Measurements from ENCODE around the gene EIPR1.

EIPR1 gene

GRCh38 chr2:3222636-3223035, 155.0 kb downstream of the EIPR1 start:
- no peak overlapping the region for H4K8ac ChIP-seq (ENCODE audit: low read depth, low read length)
- no peaks in the 10 kb centered on the region for H3K27me3 ChIP-seq (ENCODE audit: insufficient read depth, low read length)
- no CpG with 5 or more reads among the region's 9 CpGs for WGBS (ENCODE audit: extremely low coverage, insufficient coverage, insufficient read length)
- H3K4me2 ChIP-seq (ENCODE audit: low read length), result no peak overlapping the region
- no peak overlapping the region for H2AFZ ChIP-seq (ENCODE audit: insufficient read depth, low read length, poor library complexity)
- no peaks in the 10 kb centered on the region for H3K79me2 ChIP-seq (ENCODE audit: control insufficient read depth, insufficient read depth, low read length, poor library complexity)
- H3K79me1 ChIP-seq (ENCODE audit: low read length), result no peaks in the 10 kb centered on the region
- H2BK5ac ChIP-seq (ENCODE audit: low read depth, low read length, poor library complexity), result no peak overlapping the region
- no peak overlapping the region for H2BK12ac ChIP-seq (ENCODE audit: low read length)
- H2BK120ac ChIP-seq (ENCODE audit: insufficient read depth, low read length, poor library complexity), result no peak overlapping the region
- no peak overlapping the region for H4K91ac ChIP-seq (ENCODE audit: low read depth, low read length)
- no peak for DNase-seq
- H4K12ac ChIP-seq (ENCODE audit: low read depth, low read length), result no peak overlapping the region
- no peak overlapping the region for H3K14ac ChIP-seq (ENCODE audit: low read length)
- H3K9me3 ChIP-seq (ENCODE audit: insufficient read depth, low read depth, low read length), result peaks cover 12% of the 10 kb centered on the region
- no peak overlapping the region for H2AK5ac ChIP-seq (ENCODE audit: low read length)
- H3K36me3 ChIP-seq (ENCODE audit: control insufficient read depth in 1 of 2, insufficient read depth in 2 of 2, low read length in 2 of 2), result no peaks in the 10 kb centered on the region
- H3K18ac ChIP-seq (ENCODE audit: low read length), result no peak overlapping the region
- no peak overlapping the region for H3K9ac ChIP-seq (ENCODE audit: low read length)
- H3K23ac ChIP-seq (ENCODE audit: low read length), result no peak overlapping the region
- no peaks in the 10 kb centered on the region for H3K4me1 ChIP-seq (ENCODE audit: control insufficient read depth in 1 of 2, insufficient read depth in 2 of 2, low read length in 2 of 2)
- no peak overlapping the region for H3K27ac ChIP-seq (ENCODE audit: low read depth, low read length)
- no peak overlapping the region for H3K4me3 ChIP-seq (ENCODE audit: low read depth, low read length)
- H3K4ac ChIP-seq (ENCODE audit: low read depth, low read length), result no peak overlapping the region

GRCh38 chr2:3219536-3219935, 158.1 kb downstream of the EIPR1 start:
- Histone ChIP-seq H3K4me2 (ENCODE audit: low read length) (no peak overlapping the region), H4K91ac (ENCODE audit: low read depth, low read length) (no peak overlapping the region), H2BK120ac (ENCODE audit: insufficient read depth, low read length, poor library complexity) (no peak overlapping the region), H3K9me3 (ENCODE audit: insufficient read depth, low read depth, low read length) (peaks cover 12% of the 10 kb centered on the region), H4K8ac (ENCODE audit: low read depth, low read length) (no peak overlapping the region), H3K4me1 (ENCODE audit: control insufficient read depth in 1 of 2, insufficient read depth in 2 of 2, low read length in 2 of 2) (no peaks in the 10 kb centered on the region), H3K79me2 (ENCODE audit: control insufficient read depth, insufficient read depth, low read length, poor library complexity) (no peaks in the 10 kb centered on the region), H3K79me1 (ENCODE audit: low read length) (no peaks in the 10 kb centered on the region), H3K9ac (ENCODE audit: low read length) (no peak overlapping the region), H4K12ac (ENCODE audit: low read depth, low read length) (no peak overlapping the region), H2AK5ac (ENCODE audit: low read length) (no peak overlapping the region), H3K36me3 (ENCODE audit: control insufficient read depth in 1 of 2, insufficient read depth in 2 of 2, low read length in 2 of 2) (no peaks in the 10 kb centered on the region), H2AFZ (ENCODE audit: insufficient read depth, low read length, poor library complexity) (no peak overlapping the region), H3K4ac (ENCODE audit: low read depth, low read length) (no peak overlapping the region), H3K4me3 (ENCODE audit: low read depth, low read length) (no peak overlapping the region), H3K27ac (ENCODE audit: low read depth, low read length) (no peak overlapping the region), H2BK5ac (ENCODE audit: low read depth, low read length, poor library complexity) (no peak overlapping the region), H2BK12ac (ENCODE audit: low read length) (no peak overlapping the region), H3K14ac (ENCODE audit: low read length) (no peak overlapping the region), H3K18ac (ENCODE audit: low read length) (no peak overlapping the region), H3K27me3 (ENCODE audit: insufficient read depth, low read length) (no peaks in the 10 kb centered on the region), H3K23ac (ENCODE audit: low read length) (no peak overlapping the region)
- no peak for DNase-seq
- WGBS (ENCODE audit: extremely low coverage, insufficient coverage, insufficient read length), result no CpG with 5 or more reads among the region's 4 CpGs

GRCh38 chr2:3217646-3218045, 160.0 kb downstream of the EIPR1 start:
- Histone ChIP-seq H3K23ac (ENCODE audit: low read length) (no peak overlapping the region), H3K36me3 (ENCODE audit: control insufficient read depth in 1 of 2, insufficient read depth in 2 of 2, low read length in 2 of 2) (no peaks in the 10 kb centered on the region), H3K9ac (ENCODE audit: low read length) (no peak overlapping the region), H3K27ac (ENCODE audit: low read depth, low read length) (no peak overlapping the region), H3K4me2 (ENCODE audit: low read length) (no peak overlapping the region), H3K18ac (ENCODE audit: low read length) (no peak overlapping the region), H4K91ac (ENCODE audit: low read depth, low read length) (no peak overlapping the region), H2AK5ac (ENCODE audit: low read length) (no peak overlapping the region), H3K14ac (ENCODE audit: low read length) (no peak overlapping the region), H3K4me3 (ENCODE audit: low read depth, low read length) (no peak overlapping the region), H3K9me3 (ENCODE audit: insufficient read depth, low read depth, low read length) (peaks cover 10% of the 10 kb centered on the region), H3K79me2 (ENCODE audit: control insufficient read depth, insufficient read depth, low read length, poor library complexity) (no peaks in the 10 kb centered on the region), H3K79me1 (ENCODE audit: low read length) (no peaks in the 10 kb centered on the region), H2BK12ac (ENCODE audit: low read length) (no peak overlapping the region), H3K27me3 (ENCODE audit: insufficient read depth, low read length) (no peaks in the 10 kb centered on the region), H2BK120ac (ENCODE audit: insufficient read depth, low read length, poor library complexity) (no peak overlapping the region), H2BK5ac (ENCODE audit: low read depth, low read length, poor library complexity) (no peak overlapping the region), H2AFZ (ENCODE audit: insufficient read depth, low read length, poor library complexity) (no peak overlapping the region), H3K4me1 (ENCODE audit: control insufficient read depth in 1 of 2, insufficient read depth in 2 of 2, low read length in 2 of 2) (no peaks in the 10 kb centered on the region), H4K8ac (ENCODE audit: low read depth, low read length) (no peak overlapping the region), H4K12ac (ENCODE audit: low read depth, low read length) (no peak overlapping the region), H3K4ac (ENCODE audit: low read depth, low read length) (no peak overlapping the region)
- DNase-seq, result no peak
- no CpG with 5 or more reads among the region's 7 CpGs for WGBS (ENCODE audit: extremely low coverage, insufficient coverage, insufficient read length)

GRCh38 chr2:3216841-3217495, 160.7 kb downstream of the EIPR1 start:
- Histone ChIP-seq H4K8ac (ENCODE audit: low read depth, low read length) (no peak overlapping the region), H3K9me3 (ENCODE audit: insufficient read depth, low read depth, low read length) (peaks cover 8% of the 10 kb centered on the region), H3K79me2 (ENCODE audit: control insufficient read depth, insufficient read depth, low read length, poor library complexity) (no peaks in the 10 kb centered on the region), H3K9ac (ENCODE audit: low read length) (no peak overlapping the region), H2BK120ac (ENCODE audit: insufficient read depth, low read length, poor library complexity) (no peak overlapping the region), H2BK12ac (ENCODE audit: low read length) (no peak overlapping the region), H3K4me1 (ENCODE audit: control insufficient read depth in 1 of 2, insufficient read depth in 2 of 2, low read length in 2 of 2) (no peaks in the 10 kb centered on the region), H3K23ac (ENCODE audit: low read length) (no peak overlapping the region), H3K79me1 (ENCODE audit: low read length) (no peaks in the 10 kb centered on the region), H4K12ac (ENCODE audit: low read depth, low read length) (no peak overlapping the region), H3K4ac (ENCODE audit: low read depth, low read length) (no peak overlapping the region), H3K27ac (ENCODE audit: low read depth, low read length) (no peak overlapping the region), H3K4me3 (ENCODE audit: low read depth, low read length) (no peak overlapping the region), H2AFZ (ENCODE audit: insufficient read depth, low read length, poor library complexity) (no peak overlapping the region), H2BK5ac (ENCODE audit: low read depth, low read length, poor library complexity) (no peak overlapping the region), H2AK5ac (ENCODE audit: low read length) (no peak overlapping the region), H3K18ac (ENCODE audit: low read length) (no peak overlapping the region), H4K91ac (ENCODE audit: low read depth, low read length) (no peak overlapping the region), H3K14ac (ENCODE audit: low read length) (no peak overlapping the region), H3K27me3 (ENCODE audit: insufficient read depth, low read length) (no peaks in the 10 kb centered on the region), H3K36me3 (ENCODE audit: control insufficient read depth in 1 of 2, insufficient read depth in 2 of 2, low read length in 2 of 2) (no peaks in the 10 kb centered on the region), H3K4me2 (ENCODE audit: low read length) (no peak overlapping the region)
- DNase-seq, result no peak
- WGBS (ENCODE audit: extremely low coverage, insufficient coverage, insufficient read length), result no CpG with 5 or more reads among the region's 7 CpGs
